ENCODE results near the gene GNAT3.

Gene GNAT3

DNA sequence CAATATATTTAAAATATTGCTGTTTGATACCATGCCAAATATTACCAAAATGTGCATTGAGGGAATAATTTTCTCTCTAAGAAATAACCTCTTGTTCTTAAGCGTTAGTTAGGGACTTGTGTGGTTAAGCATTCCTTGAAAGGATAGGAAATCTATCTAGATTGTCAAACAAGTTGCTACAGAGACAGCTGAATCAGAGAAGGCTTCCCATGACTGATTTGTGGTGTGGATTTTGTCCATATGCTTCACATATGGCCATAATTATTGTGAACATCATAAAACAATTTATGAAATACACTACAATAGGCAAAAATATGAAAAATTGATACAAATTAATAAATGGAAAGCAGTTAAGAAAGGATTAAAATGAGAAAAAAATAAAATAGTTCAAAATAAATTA lies 96.3 kb downstream of the GNAT3 start:
- Histone ChIP-seq H3K79me2 (ENCODE audit: insufficient read depth, low read length) (no peaks in the 10 kb centered on the region), H4K20me1 (ENCODE audit: insufficient read depth, low read length, poor library complexity, severe bottlenecking) (no peaks in the 10 kb centered on the region), H3K4me1 (ENCODE audit: insufficient read depth, low read length, poor library complexity, severe bottlenecking) (peaks cover 10% of the 10 kb centered on the region), H3K4me3 (ENCODE audit: low read length, poor library complexity, severe bottlenecking) (no peak overlapping the region), H2AFZ (ENCODE audit: low read length) (no peak overlapping the region), H3K9me3 (ENCODE audit: insufficient read depth, low read depth, low read length) (no peaks in the 10 kb centered on the region), H3K4me2 (ENCODE audit: low read depth, low read length, poor library complexity, severe bottlenecking) (no peak overlapping the region), H3K9ac (ENCODE audit: low read depth, low read length, poor library complexity, severe bottlenecking) (no peak overlapping the region), H3K9me2 (replicated peaks; ENCODE audit: low read depth, low read length) (no peaks in the 10 kb centered on the region), H3K36me3 (ENCODE audit: insufficient read depth, low read length) (no peaks in the 10 kb centered on the region), H3F3A (ENCODE audit: low read depth) (no peaks in the 10 kb centered on the region), H3K27me3 (ENCODE audit: insufficient read depth, low read length, poor library complexity, severe bottlenecking) (no peaks in the 10 kb centered on the region)
- TF ChIP-seq EZH2phosphoT487 (IDR thresholded peaks at IDR 0.05; ENCODE audit: borderline replicate concordance): no peak

GRCh38 chr7:80415114-80415513 lies 96.8 kb downstream of the GNAT3 start:
- H3K27me3 ChIP-seq (ENCODE audit: insufficient read depth, low read length, poor library complexity, severe bottlenecking): no peaks in the 10 kb centered on the region
- H3K4me2 ChIP-seq (ENCODE audit: low read depth, low read length, poor library complexity, severe bottlenecking): no peak overlapping the region
- no peaks in the 10 kb centered on the region for H3K9me3 ChIP-seq (ENCODE audit: insufficient read depth, low read depth, low read length)
- no peak overlapping the region for H3K4me3 ChIP-seq (ENCODE audit: low read length, poor library complexity, severe bottlenecking)
- peaks cover 10% of the 10 kb centered on the region for H3K4me1 ChIP-seq (ENCODE audit: insufficient read depth, low read length, poor library complexity, severe bottlenecking)
- TF ChIP-seq EZH2phosphoT487 (IDR thresholded peaks at IDR 0.05; ENCODE audit: borderline replicate concordance): no peak
- TF ChIP-seq, protein P1, sequence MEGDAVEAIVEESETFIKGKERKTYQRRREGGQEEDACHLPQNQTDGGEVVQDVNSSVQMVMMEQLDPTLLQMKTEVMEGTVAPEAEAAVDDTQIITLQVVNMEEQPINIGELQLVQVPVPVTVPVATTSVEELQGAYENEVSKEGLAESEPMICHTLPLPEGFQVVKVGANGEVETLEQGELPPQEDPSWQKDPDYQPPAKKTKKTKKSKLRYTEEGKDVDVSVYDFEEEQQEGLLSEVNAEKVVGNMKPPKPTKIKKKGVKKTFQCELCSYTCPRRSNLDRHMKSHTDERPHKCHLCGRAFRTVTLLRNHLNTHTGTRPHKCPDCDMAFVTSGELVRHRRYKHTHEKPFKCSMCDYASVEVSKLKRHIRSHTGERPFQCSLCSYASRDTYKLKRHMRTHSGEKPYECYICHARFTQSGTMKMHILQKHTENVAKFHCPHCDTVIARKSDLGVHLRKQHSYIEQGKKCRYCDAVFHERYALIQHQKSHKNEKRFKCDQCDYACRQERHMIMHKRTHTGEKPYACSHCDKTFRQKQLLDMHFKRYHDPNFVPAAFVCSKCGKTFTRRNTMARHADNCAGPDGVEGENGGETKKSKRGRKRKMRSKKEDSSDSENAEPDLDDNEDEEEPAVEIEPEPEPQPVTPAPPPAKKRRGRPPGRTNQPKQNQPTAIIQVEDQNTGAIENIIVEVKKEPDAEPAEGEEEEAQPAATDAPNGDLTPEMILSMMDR (conservative IDR thresholded peaks at IDR 0.05; ENCODE audit: low read length): no peak
- no peak overlapping the region for H2AFZ ChIP-seq (ENCODE audit: low read length)
- H3F3A ChIP-seq (ENCODE audit: low read depth): no peaks in the 10 kb centered on the region
- no peaks in the 10 kb centered on the region for H3K9me2 ChIP-seq (replicated peaks; ENCODE audit: low read depth, low read length)
- H3K36me3 ChIP-seq (ENCODE audit: insufficient read depth, low read length): no peaks in the 10 kb centered on the region
- H4K20me1 ChIP-seq (ENCODE audit: insufficient read depth, low read length, poor library complexity, severe bottlenecking): no peaks in the 10 kb centered on the region
- H3K9ac ChIP-seq (ENCODE audit: low read depth, low read length, poor library complexity, severe bottlenecking): no peak overlapping the region
- no peaks in the 10 kb centered on the region for H3K79me2 ChIP-seq (ENCODE audit: insufficient read depth, low read length)

GRCh38 chr7:80414331-80414730 lies 97.5 kb downstream of the GNAT3 start:
- H2AFZ ChIP-seq (ENCODE audit: low read length): no peak overlapping the region
- no peaks in the 10 kb centered on the region for H3K36me3 ChIP-seq (ENCODE audit: insufficient read depth, low read length)
- H3F3A ChIP-seq (ENCODE audit: low read depth): no peaks in the 10 kb centered on the region
- no peak overlapping the region for H3K9ac ChIP-seq (ENCODE audit: low read depth, low read length, poor library complexity, severe bottlenecking)
- TF ChIP-seq, protein P1 (conservative IDR thresholded peaks at IDR 0.05; ENCODE audit: low read length): no peak
- TF ChIP-seq EZH2phosphoT487 (IDR thresholded peaks at IDR 0.05; ENCODE audit: borderline replicate concordance): no peak
- no peaks in the 10 kb centered on the region for H3K9me3 ChIP-seq (ENCODE audit: insufficient read depth, low read depth, low read length)
- no peaks in the 10 kb centered on the region for H3K79me2 ChIP-seq (ENCODE audit: insufficient read depth, low read length)
- no peak overlapping the region for H3K4me2 ChIP-seq (ENCODE audit: low read depth, low read length, poor library complexity, severe bottlenecking)
- H3K9me2 ChIP-seq (replicated peaks; ENCODE audit: low read depth, low read length): no peaks in the 10 kb centered on the region
- H3K4me3 ChIP-seq (ENCODE audit: low read length, poor library complexity, severe bottlenecking): no peak overlapping the region
- H4K20me1 ChIP-seq (ENCODE audit: insufficient read depth, low read length, poor library complexity, severe bottlenecking): no peaks in the 10 kb centered on the region
- peaks cover 10% of the 10 kb centered on the region for H3K4me1 ChIP-seq (ENCODE audit: insufficient read depth, low read length, poor library complexity, severe bottlenecking)
- H3K27me3 ChIP-seq (ENCODE audit: insufficient read depth, low read length, poor library complexity, severe bottlenecking): no peaks in the 10 kb centered on the region

DNA sequence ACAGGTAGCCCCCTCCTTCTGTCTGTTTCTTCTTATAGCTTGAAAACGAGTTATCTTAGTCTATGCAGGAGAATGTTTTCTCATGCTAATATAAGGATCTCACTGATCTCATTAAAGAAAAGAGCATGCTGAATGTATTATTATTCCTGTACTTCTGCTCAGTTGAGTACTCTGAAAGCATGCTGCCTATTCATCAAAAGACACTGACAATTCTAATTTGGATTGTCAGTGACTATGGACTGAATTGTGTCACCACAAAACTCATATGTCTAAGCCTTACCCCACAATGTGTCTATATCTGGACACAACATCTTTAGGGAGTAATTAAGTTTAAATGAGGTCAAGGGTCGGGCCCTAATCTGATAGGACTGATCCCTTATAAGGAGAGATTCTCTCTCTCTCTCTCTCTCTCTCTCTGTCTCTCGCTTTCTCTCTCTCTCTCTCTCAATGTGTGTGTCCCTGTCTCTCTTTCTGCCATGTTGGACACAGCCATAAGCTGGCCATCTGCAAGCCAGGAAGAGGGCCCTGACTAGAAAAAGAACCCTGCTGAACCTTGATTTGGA lies 98.4 kb downstream of the GNAT3 start:
- H3F3A ChIP-seq (ENCODE audit: low read depth): no peaks in the 10 kb centered on the region
- no peaks in the 10 kb centered on the region for H4K20me1 ChIP-seq (ENCODE audit: insufficient read depth, low read length, poor library complexity, severe bottlenecking)
- H3K9me3 ChIP-seq (ENCODE audit: insufficient read depth, low read depth, low read length): no peaks in the 10 kb centered on the region
- TF ChIP-seq, protein P1 (conservative IDR thresholded peaks at IDR 0.05; ENCODE audit: low read length): no peak
- TF ChIP-seq EZH2phosphoT487 (IDR thresholded peaks at IDR 0.05; ENCODE audit: borderline replicate concordance): no peak
- peaks cover 4% of the 10 kb centered on the region for H3K4me1 ChIP-seq (ENCODE audit: insufficient read depth, low read length, poor library complexity, severe bottlenecking)
- H3K79me2 ChIP-seq (ENCODE audit: insufficient read depth, low read length): no peaks in the 10 kb centered on the region
- no peaks in the 10 kb centered on the region for H3K9me2 ChIP-seq (replicated peaks; ENCODE audit: low read depth, low read length)
- no peak overlapping the region for H3K9ac ChIP-seq (ENCODE audit: low read depth, low read length, poor library complexity, severe bottlenecking)
- no peaks in the 10 kb centered on the region for H3K27me3 ChIP-seq (ENCODE audit: insufficient read depth, low read length, poor library complexity, severe bottlenecking)
- H2AFZ ChIP-seq (ENCODE audit: low read length): no peak overlapping the region
- H3K4me2 ChIP-seq (ENCODE audit: low read depth, low read length, poor library complexity, severe bottlenecking): no peak overlapping the region
- no peak overlapping the region for H3K4me3 ChIP-seq (ENCODE audit: low read length, poor library complexity, severe bottlenecking)
- no peaks in the 10 kb centered on the region for H3K36me3 ChIP-seq (ENCODE audit: insufficient read depth, low read length)
